SU-DHL-6 (cell line): Measurements from ENCODE around the gene RBFOX2.

Experiments used
- H2AFZ ChIP-seq: fragments of 200-600 bp; sonication (generic); 2 replicates; pipeline ENCODE4 v1.6.1; 2014; ENCODE audit warnings: low read depth, mild to moderate bottlenecking, moderate library complexity, mixed read lengths, antibody characterized with exemption, low read length; ENCODE audit not compliant: severe bottlenecking
- H3F3A ChIP-seq: fragments of 200-600 bp; shearing (Covaris generic); 2 replicates; pipeline ENCODE4 v1.6.0; 2016; ENCODE audit warnings: antibody characterized with exemption, mild to moderate bottlenecking; ENCODE audit not compliant: insufficient read depth
- H3K27ac ChIP-seq: fragments of 200-600 bp; sonication (generic); 2 replicates; pipeline ENCODE4 v1.5.1; 2016; ENCODE audit warnings: low read depth, mild to moderate bottlenecking, low read length, moderate library complexity, mixed read lengths
- H3K27me3 ChIP-seq: fragments of 200-600 bp; sonication (generic), shearing (Covaris generic); 2 replicates; pipeline ENCODE4 v1.6.0; 2014; ENCODE audit warnings: mild to moderate bottlenecking, low read length
- H3K36me3 ChIP-seq: fragments of 200-600 bp; sonication (generic); 2 replicates; pipeline ENCODE4 v1.6.1; 2014; ENCODE audit warnings: mild to moderate bottlenecking, low read length, mixed read lengths
- H3K4me2 ChIP-seq: fragments of 300-600, 200-600 bp; shearing (Covaris generic), sonication (generic); 2 replicates; pipeline ENCODE4 v1.6.0; 2014; ENCODE audit warnings: low read length, low read depth, mild to moderate bottlenecking; ENCODE audit not compliant: poor library complexity, severe bottlenecking
- H3K4me3 ChIP-seq: fragments of 200-600 bp; sonication (generic); 2 replicates; pipeline ENCODE4 v1.5.1; 2014; ENCODE audit warnings: antibody characterized with exemption, low read length, mild to moderate bottlenecking, mixed read lengths; ENCODE audit not compliant: insufficient read depth, poor library complexity, severe bottlenecking
- H3K79me2 ChIP-seq: fragments of 200-600 bp; sonication (generic); 2 replicates; pipeline ENCODE4 v1.6.1; 2014; ENCODE audit warnings: mild to moderate bottlenecking, low read length, moderate library complexity; ENCODE audit not compliant: insufficient read depth
- H3K9ac ChIP-seq: fragments of 200-600 bp; sonication (generic); 2 replicates; pipeline ENCODE4 v1.7.0; 2014; ENCODE audit warnings: mild to moderate bottlenecking, low read length
- H3K9me2 ChIP-seq: fragments of 200-600 bp; sonication (generic); replicated peaks from 2 replicates; pipeline ENCODE4 v1.6.1; 2014; ENCODE audit warnings: low read length; ENCODE audit not compliant: insufficient read depth
- H3K9me3 ChIP-seq: fragments of 200-600 bp; sonication (generic); 2 replicates; pipeline ENCODE4 v1.6.1; 2014; ENCODE audit warnings: low read length, mixed read lengths; ENCODE audit not compliant: insufficient read depth
- H4K20me1 ChIP-seq: fragments of 200-600 bp; sonication (generic); 2 replicates; pipeline ENCODE4 v1.6.1; 2014; ENCODE audit warnings: low read depth, mild to moderate bottlenecking, antibody characterized with exemption, low read length, moderate library complexity, mixed read lengths
- CTCF ChIP-seq: fragments of 200-600 bp; sonication (generic); IDR thresholded peaks from one replicate; pipeline ENCODE4 v1.5.1; 2017; ENCODE audit warnings: antibody characterized with exemption, mild to moderate bottlenecking, low read length, moderate library complexity; ENCODE audit not compliant: insufficient read depth, poor library complexity, severe bottlenecking
- EZH2phosphoT487 ChIP-seq: fragments of 200-600 bp; sonication (generic), shearing (Covaris generic); conservative IDR thresholded peaks from 2 replicates; pipeline ENCODE4 v1.6.1; 2018; ENCODE audit warnings: mild to moderate bottlenecking, antibody characterized with exemption, low read length, moderate library complexity, mixed read lengths

Gene RBFOX2

GRCh38 chr22:35818897-35819296, 209.7 kb downstream of the RBFOX2 start:
- no peaks in the 10 kb centered on the region for H3K9me2 ChIP-seq
- no peaks in the 10 kb centered on the region for H3F3A ChIP-seq
- H3K79me2 ChIP-seq: no peaks in the 10 kb centered on the region
- TF ChIP-seq CTCF (no peak), EZH2phosphoT487 (no peak)
- no peak overlapping the region for H3K4me3 ChIP-seq
- H3K4me2 ChIP-seq: no peak overlapping the region
- H3K9me3 ChIP-seq: no peaks in the 10 kb centered on the region
- no peak overlapping the region for H3K27ac ChIP-seq
- H4K20me1 ChIP-seq: no peaks in the 10 kb centered on the region
- H3K27me3 ChIP-seq: no peaks in the 10 kb centered on the region
- H3K9ac ChIP-seq: no peak overlapping the region
- no peaks in the 10 kb centered on the region for H3K36me3 ChIP-seq
- no peak overlapping the region for H2AFZ ChIP-seq

- Histone ChIP-seq H3K27me3 (no peaks in the 10 kb centered on the region), H3K9ac (no peak overlapping the region), H3K36me3 (0 out of 2 replicates have a peak, but pooled peaks cover 3% of the 10 kb centered on the region), H3K9me2 (no peaks in the 10 kb centered on the region), H3K9me3 (no peaks in the 10 kb centered on the region), H3K4me2 (no peak overlapping the region), H3F3A (no peaks in the 10 kb centered on the region), H3K4me3 (no peak overlapping the region), H2AFZ (no peak overlapping the region), H3K27ac (no peak overlapping the region), H4K20me1 (no peaks in the 10 kb centered on the region), H3K79me2 (no peaks in the 10 kb centered on the region)
- TF ChIP-seq CTCF: no peak
Observed at GRCh38 chr22:35812600-35812999, 216.0 kb downstream of the RBFOX2 start.

GRCh38 chr22:35811670-35812069, 217.0 kb downstream of the RBFOX2 start:
- Histone ChIP-seq H3K27me3 (no peaks in the 10 kb centered on the region), H3K4me3 (no peak overlapping the region), H3K9ac (no peak overlapping the region), H3K27ac (no peak overlapping the region), H3K9me2 (no peaks in the 10 kb centered on the region), H3K36me3 (0 out of 2 replicates have a peak, but pooled peaks cover 3% of the 10 kb centered on the region), H4K20me1 (no peaks in the 10 kb centered on the region), H3K9me3 (no peaks in the 10 kb centered on the region), H2AFZ (no peak overlapping the region), H3F3A (no peaks in the 10 kb centered on the region), H3K79me2 (no peaks in the 10 kb centered on the region), H3K4me2 (no peak overlapping the region)
- TF ChIP-seq EZH2phosphoT487 (no peak), CTCF (no peak)
